Measurements from ENCODE around the gene PRRC2B. TPM values are rescaled to one million over a fixed set of nuclear protein-coding genes. Genes with fewer than 3 reads are reported as not detected.

PRRC2B gene
- total and polyA plus RNA-seq, 2 of the 8 experiments (the other 6 are each of a cell fraction or from before 2014, with no cell fraction given) = 37.3 to 249 TPM

DNA sequence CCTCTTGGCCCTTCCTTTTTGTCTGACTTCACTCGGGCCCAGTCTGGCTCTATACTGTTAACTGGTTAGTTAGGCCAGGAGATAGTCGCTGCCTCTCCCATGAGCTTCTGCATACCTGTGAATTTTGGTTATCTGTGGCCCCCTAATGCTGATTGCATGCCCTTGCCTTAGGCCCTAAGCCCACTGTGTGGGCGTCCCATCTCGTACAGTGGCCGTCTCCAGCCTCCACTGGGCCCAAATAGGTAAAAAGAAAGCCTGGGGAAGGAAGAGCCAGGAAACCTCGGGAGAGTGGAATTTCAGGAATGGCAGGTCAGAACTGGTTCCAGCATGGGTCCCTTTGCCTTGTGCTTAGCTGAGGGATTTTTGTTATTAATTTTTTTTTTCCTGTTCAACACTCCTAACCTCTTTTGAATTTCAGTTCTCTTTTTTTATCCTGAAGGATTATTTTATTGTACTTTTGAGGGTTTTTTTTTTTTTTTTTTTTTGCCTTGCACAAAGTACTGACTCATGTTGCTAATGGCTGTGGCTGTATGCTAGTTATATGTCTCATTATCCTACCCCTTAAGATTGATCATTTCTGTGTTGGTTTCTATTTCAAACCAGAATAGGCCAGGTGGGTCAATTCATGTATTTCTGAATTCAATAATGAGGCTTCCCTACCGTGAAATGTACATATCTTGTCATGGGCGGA is 3.4 kb downstream of the PRRC2B start (continued):
- peak; percentile 28 for TF ChIP-seq TAF7 (optimal IDR thresholded peaks at IDR 0.05; ENCODE audit: borderline replicate concordance, low read depth, low read length)
- no peak for TF ChIP-seq CTBP2 (IDR thresholded peaks at IDR 0.05; ENCODE audit: borderline replicate concordance, insufficient read depth, insufficient read length, low read length)
- peak; percentile 12; the same call in 1 of the 2 replicates for TF ChIP-seq TBP (IDR thresholded peaks at IDR 0.05; ENCODE audit: low read depth, low read length)
- TF ChIP-seq, protein P1, sequence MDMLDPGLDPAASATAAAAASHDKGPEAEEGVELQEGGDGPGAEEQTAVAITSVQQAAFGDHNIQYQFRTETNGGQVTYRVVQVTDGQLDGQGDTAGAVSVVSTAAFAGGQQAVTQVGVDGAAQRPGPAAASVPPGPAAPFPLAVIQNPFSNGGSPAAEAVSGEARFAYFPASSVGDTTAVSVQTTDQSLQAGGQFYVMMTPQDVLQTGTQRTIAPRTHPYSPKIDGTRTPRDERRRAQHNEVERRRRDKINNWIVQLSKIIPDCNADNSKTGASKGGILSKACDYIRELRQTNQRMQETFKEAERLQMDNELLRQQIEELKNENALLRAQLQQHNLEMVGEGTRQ (IDR thresholded peaks at IDR 0.05; ENCODE audit: low read length) = no peak
- TF ChIP-seq POLR2A (IDR thresholded peaks at IDR 0.05; ENCODE audit: control extremely low read depth in 1 of 2, low read depth in 2 of 2, low read length in 2 of 2) = peak in 1 of 2 experiments; percentile 54; a peak in 2 of 3 replicates
- TF ChIP-seq CHD2 (IDR thresholded peaks at IDR 0.05; ENCODE audit: low read length) = no peak
- TF ChIP-seq JUND (IDR thresholded peaks at IDR 0.05; ENCODE audit: low read length) = no peak
- TF ChIP-seq TEAD4 (IDR thresholded peaks at IDR 0.05; ENCODE audit: low read depth, low read length) = peak; percentile 65
- no peak for TF ChIP-seq NANOG (IDR thresholded peaks at IDR 0.05; ENCODE audit: insufficient read depth, low read depth, low read length, poor library complexity, severe bottlenecking)
- no peak for TF ChIP-seq SIX5 (IDR thresholded peaks at IDR 0.05; ENCODE audit: low read depth, low read length)
- no peak for TF ChIP-seq SP4 (IDR thresholded peaks at IDR 0.05; ENCODE audit: low read length)
- TF ChIP-seq SUZ12 (IDR thresholded peaks at IDR 0.05; ENCODE audit: low read length) = no peak
- TF ChIP-seq, protein P2, sequence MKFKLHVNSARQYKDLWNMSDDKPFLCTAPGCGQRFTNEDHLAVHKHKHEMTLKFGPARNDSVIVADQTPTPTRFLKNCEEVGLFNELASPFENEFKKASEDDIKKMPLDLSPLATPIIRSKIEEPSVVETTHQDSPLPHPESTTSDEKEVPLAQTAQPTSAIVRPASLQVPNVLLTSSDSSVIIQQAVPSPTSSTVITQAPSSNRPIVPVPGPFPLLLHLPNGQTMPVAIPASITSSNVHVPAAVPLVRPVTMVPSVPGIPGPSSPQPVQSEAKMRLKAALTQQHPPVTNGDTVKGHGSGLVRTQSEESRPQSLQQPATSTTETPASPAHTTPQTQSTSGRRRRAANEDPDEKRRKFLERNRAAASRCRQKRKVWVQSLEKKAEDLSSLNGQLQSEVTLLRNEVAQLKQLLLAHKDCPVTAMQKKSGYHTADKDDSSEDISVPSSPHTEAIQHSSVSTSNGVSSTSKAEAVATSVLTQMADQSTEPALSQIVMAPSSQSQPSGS (IDR thresholded peaks at IDR 0.05; ENCODE audit: low read length) = no peak
- TF ChIP-seq POU5F1 (IDR thresholded peaks at IDR 0.05; ENCODE audit: low read depth, low read length) = no peak
- no peak for TF ChIP-seq GTF2F1 (IDR thresholded peaks at IDR 0.05; ENCODE audit: borderline replicate concordance, low read depth, low read length)
- TF ChIP-seq SP1 (IDR thresholded peaks at IDR 0.05; ENCODE audit: low read depth, low read length) = peak; percentile 73

Measured in H1 (cell line).